Measurements from ENCODE around the gene DPCD. TPM values are rescaled to one million over a fixed set of nuclear protein-coding genes. Genes with fewer than 3 reads are reported as not detected.

DPCD gene
- total and polyA plus RNA-seq, 4 donors = 5.1 to 6.9 (median 5.6) TPM

DNA sequence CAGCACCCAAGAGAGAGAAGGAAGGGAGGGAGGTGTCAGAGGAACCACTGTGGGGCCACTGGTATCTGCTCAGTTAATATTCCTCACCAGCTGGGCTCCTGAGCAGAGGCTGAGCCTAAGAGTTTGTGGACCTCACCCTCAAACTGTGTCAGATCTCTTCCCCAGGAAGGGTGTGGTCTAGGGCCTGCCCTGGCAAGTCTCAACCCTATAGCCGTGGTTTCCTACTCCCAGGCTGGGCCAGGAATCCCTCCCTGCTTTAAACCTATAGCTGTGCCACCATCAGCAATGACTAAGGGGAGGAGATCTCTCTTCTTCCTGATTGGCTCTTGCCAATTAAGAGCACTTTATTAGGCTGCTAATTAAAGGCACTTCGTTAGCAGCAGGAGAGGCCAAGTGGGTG, 29.9 kb upstream of the DPCD start:
- Histone ChIP-seq H3K9ac (ENCODE audit: low read depth in 1 of 2, low read length in 2 of 2) (no peak overlapping the region), H3K36me3 (ENCODE audit: control insufficient read depth in 4 of 4, insufficient read depth in 3 of 4, low read depth in 1 of 4, low read length in 3 of 4) (peaks cover 0 to 6% (median 0%) of the 10 kb centered on the region in 4 donors), H3K4me1 (ENCODE audit: control insufficient read depth in 4 of 4, insufficient read depth in 4 of 4, low read length in 3 of 4) (no peaks in the 10 kb centered on the region), H3K27ac (ENCODE audit: low read depth in 1 of 2, low read length in 2 of 2) (no peak overlapping the region), H3K4me3 (ENCODE audit: low read depth in 1 of 3, low read length in 3 of 3) (no peak overlapping the region), H3K9me3 (ENCODE audit: control insufficient read depth in 4 of 4, low read length in 3 of 4) (no peaks in the 10 kb centered on the region), H3K27me3 (ENCODE audit: control insufficient read depth in 4 of 4, insufficient read depth in 4 of 4, low read length in 3 of 4) (no peaks in the 10 kb centered on the region)
- no peak for DNase-seq (ENCODE audit: low spot score)
- TF ChIP-seq EGR1 (IDR thresholded peaks at IDR 0.05; ENCODE audit: low read depth in 2 of 2) (no peak), SP1 (IDR thresholded peaks at IDR 0.05) (no peak), NR2F2 (IDR thresholded peaks at IDR 0.05) (no peak), FOXA1 (IDR thresholded peaks at IDR 0.05) (no peak), HNF4A (conservative IDR thresholded peaks at IDR 0.05) (no peak), FOXA2 (IDR thresholded peaks at IDR 0.05) (no peak), JUND (IDR thresholded peaks at IDR 0.05) (no peak), RXRA (IDR thresholded peaks at IDR 0.05) (no peak)
- TF ChIP-seq, protein P1, sequence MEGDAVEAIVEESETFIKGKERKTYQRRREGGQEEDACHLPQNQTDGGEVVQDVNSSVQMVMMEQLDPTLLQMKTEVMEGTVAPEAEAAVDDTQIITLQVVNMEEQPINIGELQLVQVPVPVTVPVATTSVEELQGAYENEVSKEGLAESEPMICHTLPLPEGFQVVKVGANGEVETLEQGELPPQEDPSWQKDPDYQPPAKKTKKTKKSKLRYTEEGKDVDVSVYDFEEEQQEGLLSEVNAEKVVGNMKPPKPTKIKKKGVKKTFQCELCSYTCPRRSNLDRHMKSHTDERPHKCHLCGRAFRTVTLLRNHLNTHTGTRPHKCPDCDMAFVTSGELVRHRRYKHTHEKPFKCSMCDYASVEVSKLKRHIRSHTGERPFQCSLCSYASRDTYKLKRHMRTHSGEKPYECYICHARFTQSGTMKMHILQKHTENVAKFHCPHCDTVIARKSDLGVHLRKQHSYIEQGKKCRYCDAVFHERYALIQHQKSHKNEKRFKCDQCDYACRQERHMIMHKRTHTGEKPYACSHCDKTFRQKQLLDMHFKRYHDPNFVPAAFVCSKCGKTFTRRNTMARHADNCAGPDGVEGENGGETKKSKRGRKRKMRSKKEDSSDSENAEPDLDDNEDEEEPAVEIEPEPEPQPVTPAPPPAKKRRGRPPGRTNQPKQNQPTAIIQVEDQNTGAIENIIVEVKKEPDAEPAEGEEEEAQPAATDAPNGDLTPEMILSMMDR (IDR thresholded peaks at IDR 0.05; ENCODE audit: low read depth, low read length, missing input control) = no peak
- TF ChIP-seq, protein P2, sequence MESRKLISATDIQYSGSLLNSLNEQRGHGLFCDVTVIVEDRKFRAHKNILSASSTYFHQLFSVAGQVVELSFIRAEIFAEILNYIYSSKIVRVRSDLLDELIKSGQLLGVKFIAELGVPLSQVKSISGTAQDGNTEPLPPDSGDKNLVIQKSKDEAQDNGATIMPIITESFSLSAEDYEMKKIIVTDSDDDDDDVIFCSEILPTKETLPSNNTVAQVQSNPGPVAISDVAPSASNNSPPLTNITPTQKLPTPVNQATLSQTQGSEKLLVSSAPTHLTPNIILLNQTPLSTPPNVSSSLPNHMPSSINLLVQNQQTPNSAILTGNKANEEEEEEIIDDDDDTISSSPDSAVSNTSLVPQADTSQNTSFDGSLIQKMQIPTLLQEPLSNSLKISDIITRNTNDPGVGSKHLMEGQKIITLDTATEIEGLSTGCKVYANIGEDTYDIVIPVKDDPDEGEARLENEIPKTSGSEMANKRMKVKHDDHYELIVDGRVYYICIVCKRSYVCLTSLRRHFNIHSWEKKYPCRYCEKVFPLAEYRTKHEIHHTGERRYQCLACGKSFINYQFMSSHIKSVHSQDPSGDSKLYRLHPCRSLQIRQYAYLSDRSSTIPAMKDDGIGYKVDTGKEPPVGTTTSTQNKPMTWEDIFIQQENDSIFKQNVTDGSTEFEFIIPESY (IDR thresholded peaks at IDR 0.05) = no peak
- TF ChIP-seq, protein P3, sequence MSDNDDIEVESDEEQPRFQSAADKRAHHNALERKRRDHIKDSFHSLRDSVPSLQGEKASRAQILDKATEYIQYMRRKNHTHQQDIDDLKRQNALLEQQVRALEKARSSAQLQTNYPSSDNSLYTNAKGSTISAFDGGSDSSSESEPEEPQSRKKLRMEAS (IDR thresholded peaks at IDR 0.05) = no peak
- 81% methylated on average over 2 of the region's 2 CpGs for WGBS

DNA sequence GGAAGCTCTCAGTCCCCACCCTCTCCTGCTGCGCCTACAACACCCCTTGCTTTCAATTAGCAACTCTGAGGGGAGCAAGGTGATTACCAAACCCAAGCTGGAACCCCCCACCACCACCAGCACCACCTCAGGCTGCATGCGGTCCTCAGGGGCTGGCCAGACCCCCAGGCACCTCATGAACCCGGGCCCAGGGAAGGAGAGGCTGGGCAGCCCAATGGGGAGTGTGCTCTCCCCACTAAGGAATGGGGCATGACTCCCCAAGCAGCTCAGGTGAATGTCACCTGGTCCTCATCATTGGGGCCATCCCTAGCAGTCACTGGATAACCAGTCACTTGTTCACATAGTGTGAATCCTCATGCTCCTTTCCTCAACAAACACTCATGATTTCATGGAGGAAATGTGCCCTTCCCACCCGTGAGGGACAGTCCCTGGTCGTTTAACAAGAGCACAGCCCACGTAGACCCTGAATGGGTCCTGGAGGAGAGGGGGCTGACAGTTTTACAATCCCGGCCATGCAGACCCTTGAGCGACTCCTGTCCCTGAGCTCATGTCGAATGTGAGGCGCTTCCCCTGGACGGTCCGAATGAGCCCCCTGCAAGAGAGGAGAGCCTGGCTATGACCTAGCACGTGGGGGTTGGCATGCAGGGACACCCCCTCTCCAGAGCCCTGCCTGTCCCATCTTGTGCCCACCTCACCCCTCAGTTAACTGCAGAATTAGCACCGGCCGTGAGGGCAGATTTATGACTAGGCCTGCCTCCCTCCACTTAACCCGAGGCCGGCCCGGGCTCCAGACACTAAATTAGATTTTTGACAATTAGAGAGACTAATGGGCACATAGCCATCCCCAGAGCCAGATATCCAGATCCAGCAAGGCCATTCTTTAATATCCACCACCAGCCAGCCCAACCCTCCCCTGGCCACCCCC, 29.2 kb upstream of the DPCD start:
- Histone ChIP-seq H3K36me3 (ENCODE audit: control insufficient read depth in 4 of 4, insufficient read depth in 3 of 4, low read depth in 1 of 4, low read length in 3 of 4) (peaks cover 0 to under 1% (median 0%) of the 10 kb centered on the region in 4 donors), H3K9ac (ENCODE audit: low read depth in 1 of 2, low read length in 2 of 2) (no peak overlapping the region), H3K27ac (ENCODE audit: low read depth in 1 of 2, low read length in 2 of 2) (no peak overlapping the region), H3K4me1 (ENCODE audit: control insufficient read depth in 4 of 4, insufficient read depth in 4 of 4, low read length in 3 of 4) (no peaks in the 10 kb centered on the region), H3K27me3 (ENCODE audit: control insufficient read depth in 4 of 4, insufficient read depth in 4 of 4, low read length in 3 of 4) (no peaks in the 10 kb centered on the region), H3K4me3 (ENCODE audit: low read depth in 1 of 3, low read length in 3 of 3) (no peak overlapping the region), H3K9me3 (ENCODE audit: control insufficient read depth in 4 of 4, low read length in 3 of 4) (no peaks in the 10 kb centered on the region)
- 79% methylated on average over 18 of the region's 18 CpGs for WGBS
- no peak for DNase-seq (ENCODE audit: low spot score)
- TF ChIP-seq TAF1 (conservative IDR thresholded peaks at IDR 0.05) (no peak), RAD21 (IDR thresholded peaks at IDR 0.05) (no peak), YY1 (IDR thresholded peaks at IDR 0.05) (no peak), HNF4G (IDR thresholded peaks at IDR 0.05) (no peak), FOXA1 (IDR thresholded peaks at IDR 0.05) (no peak), NR2F2 (IDR thresholded peaks at IDR 0.05) (no peak), RXRA (IDR thresholded peaks at IDR 0.05) (no peak)
- TF ChIP-seq, protein P3 (IDR thresholded peaks at IDR 0.05) = no peak
- TF ChIP-seq, protein P1 (IDR thresholded peaks at IDR 0.05; ENCODE audit: low read depth, low read length, missing input control) = no peak

Data from liver (tissue), 9 donors.